Upper lobe of left lung (tissue), 6 donors: Measurements from ENCODE around the gene ANAPC7. TPM values are rescaled to one million over a fixed set of nuclear protein-coding genes. Genes with fewer than 3 reads are reported as not detected.
A peak's percentile ranks its signal among the peaks of the same experiment; 100 is the strongest.

Experiments
- ATAC-seq, 2 donors: fragments of 200-7000 bp; cut with Tn5 transposase; one replicate each; pipeline ENCODE4 v1.9.1; 2022; ENCODE audit warnings: mild to moderate bottlenecking in 2 of 2, moderate library complexity in 2 of 2; ENCODE audit not compliant: low FRiP score in 2 of 2
- DNase-seq, 2 donors: peaks; one replicate each; pipeline ENCODE4 v3.0.0-alpha.2; 2019 to 2020
- H3K27ac ChIP-seq, 4 donors: fragments of 200-600 bp; sonication (generic); one replicate each; pipeline ENCODE4 v1.5.1; 2016 to 2019
- H3K27me3 ChIP-seq, 4 donors: fragments of 200-600 bp; sonication (generic); one replicate each; pipeline ENCODE4 v1.5.1; 2017 to 2019
- H3K36me3 ChIP-seq, 4 donors: fragments of 200-600 bp; sonication (generic); one replicate each; pipeline ENCODE4 v1.5.1; 2016 to 2019
- H3K4me1 ChIP-seq, 4 donors: fragments of 200-600 bp; sonication (generic); one replicate each; pipeline ENCODE4 v1.5.1; 2018 to 2019
- H3K4me3 ChIP-seq, 4 donors: fragments of 200-600 bp; sonication (generic); one replicate each; pipeline ENCODE4 v1.5.1; 2017 to 2019; ENCODE audit warnings: mild to moderate bottlenecking in 2 of 4, moderate library complexity in 1 of 4
- H3K9me3 ChIP-seq, 4 donors: fragments of 200-600 bp; sonication (generic); one replicate each; pipeline ENCODE4 v1.5.1; 2018 to 2019
- CTCF ChIP-seq, 6 experiments: fragments of 450-650 bp in 4 of 6; fragments of 200-600 bp in 2 of 6; sonication (generic) in 2 of 6; IDR thresholded peaks; one replicate each; pipeline ENCODE4 v1.5.1; 2016 to 2019; ENCODE audit warnings: antibody characterized with exemption in 6 of 6
- EP300 ChIP-seq, 4 donors: sonication (generic); formaldehyde crosslinking; IDR thresholded peaks; one replicate each; pipeline ENCODE4 v1.5.1; 2017; ENCODE audit warnings: antibody characterized with exemption in 4 of 4, control low read depth in 2 of 4
- POLR2A ChIP-seq, 4 donors: fragments of 450-650 bp; IDR thresholded peaks; one replicate each; pipeline ENCODE4 v1.5.1; 2016 to 2017; ENCODE audit warnings: antibody characterized with exemption in 4 of 4, mild to moderate bottlenecking in 2 of 4
- POLR2AphosphoS5 ChIP-seq, 2 donors: sonication (generic); formaldehyde crosslinking; IDR thresholded peaks; one replicate each; pipeline ENCODE4 v1.5.1; 2017; ENCODE audit warnings: antibody characterized with exemption in 2 of 2
- WGBS, 2 donors: methylation state at CpG; one replicate each; pipeline ENCODE4 v1.1.5; 2017 to 2018; 5-methylcytosine and 5-hydroxymethylcytosine counted together
- total RNA-seq, 6 donors: library from RNA; depleted of rRNA in 4 of 6; stranded (reverse); fragments of >200 nt in 4 of 6; gene quantifications; one replicate each; pipeline versions ENCODE4 v1.1.0 to v1.2.1, GENCODE V29; 2016 to 2021
- donor health status: DM: no; HTN: no; CAD: no; lungs with moderate emphysema.
- donor health status: DM: no; HTN: yes; CAD: no; lungs with severe emphysema.

The ANAPC7 gene
- total RNA-seq, 6 donors from 2014 or later, result 33.5 to 90.1 (median 43.1) TPM

- no peaks in the 10 kb centered on the region for H3K27me3 ChIP-seq
- DNase-seq (no peak), ATAC-seq (no peak)
- TF ChIP-seq CTCF (IDR thresholded peaks at IDR 0.05), result no peak
- TF ChIP-seq POLR2AphosphoS5 (IDR thresholded peaks at IDR 0.05), result no peak
- TF ChIP-seq POLR2A (IDR thresholded peaks at IDR 0.05), result no peak
- TF ChIP-seq EP300 (IDR thresholded peaks at IDR 0.05), result no peak
- WGBS, 2 donors, result 66 to 78% methylated on average over 2 of the region's 2 CpGs
- peak overlapping the region in 1 of 4 donors; percentile 3 for H3K27ac ChIP-seq
- H3K9me3 ChIP-seq, result no peaks in the 10 kb centered on the region
- H3K4me3 ChIP-seq, result no peak overlapping the region
- peaks cover 2 to 84% (median 61%) of the 10 kb centered on the region in 4 donors for H3K36me3 ChIP-seq
- peaks cover 9 to 20% (median 13%) of the 10 kb centered on the region in 4 donors for H3K4me1 ChIP-seq
Observed at GRCh38 chr12:110373425-110373824, 30.1 kb downstream of the ANAPC7 start.

DNA sequence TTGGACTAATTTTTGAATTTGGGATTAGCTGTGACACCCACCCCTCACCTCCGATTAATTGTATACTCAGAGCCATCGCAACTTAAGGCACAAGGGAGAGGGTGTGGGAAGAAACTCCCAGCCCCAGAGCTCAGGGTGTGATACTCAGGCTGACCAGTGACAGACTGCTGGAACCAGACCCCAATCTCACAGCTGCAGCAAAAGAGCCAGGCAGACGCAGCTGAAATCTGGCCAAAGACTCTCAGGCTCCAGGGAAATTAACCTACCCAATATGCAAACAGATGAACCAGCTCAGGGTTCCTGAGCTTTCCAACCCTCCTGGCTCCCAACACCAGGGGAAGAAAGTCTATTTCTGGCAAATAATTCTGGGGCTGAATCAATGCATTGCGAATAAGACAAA, 30.5 kb downstream of the ANAPC7 start:
- no peak overlapping the region for H3K4me3 ChIP-seq
- ATAC-seq (peak in 1 of 2 donors; percentile 34), DNase-seq (no peak)
- TF ChIP-seq EP300 (IDR thresholded peaks at IDR 0.05), result no peak
- no peak for TF ChIP-seq POLR2A (IDR thresholded peaks at IDR 0.05)
- no peak for TF ChIP-seq POLR2AphosphoS5 (IDR thresholded peaks at IDR 0.05)
- TF ChIP-seq CTCF (IDR thresholded peaks at IDR 0.05), result no peak
- H3K36me3 ChIP-seq, result peaks cover 2 to 80% (median 57%) of the 10 kb centered on the region in 4 donors
- H3K27ac ChIP-seq, result no peak overlapping the region
- peaks cover 9 to 20% (median 13%) of the 10 kb centered on the region in 4 donors for H3K4me1 ChIP-seq
- H3K9me3 ChIP-seq, result no peaks in the 10 kb centered on the region
- no peaks in the 10 kb centered on the region for H3K27me3 ChIP-seq
- WGBS, 2 donors, result 79 to 83% methylated on average over 4 of the region's 4 CpGs

GRCh38 chr12:110372056-110372425, 31.5 kb downstream of the ANAPC7 start:
- Histone ChIP-seq H3K27me3 (no peaks in the 10 kb centered on the region), H3K27ac (peak overlapping the region in 3 of 4 donors; percentile 41 to 63 (median 51)), H3K4me1 (peaks cover 9 to 20% (median 13%) of the 10 kb centered on the region in 4 donors), H3K4me3 (no peak overlapping the region), H3K9me3 (no peaks in the 10 kb centered on the region), H3K36me3 (peaks cover 0 to 70% (median 47%) of the 10 kb centered on the region in 4 donors)
- DNase-seq (no peak), ATAC-seq (no peak)
- 74 to 98% methylated on average over 5 to 7 of the region's 7 CpGs for WGBS, 2 donors
- TF ChIP-seq POLR2A (IDR thresholded peaks at IDR 0.05), result no peak
- TF ChIP-seq CTCF (IDR thresholded peaks at IDR 0.05), result no peak
- TF ChIP-seq POLR2AphosphoS5 (IDR thresholded peaks at IDR 0.05), result no peak
- TF ChIP-seq EP300 (IDR thresholded peaks at IDR 0.05), result no peak

GRCh38 chr12:110371408-110372055, 32.0 kb downstream of the ANAPC7 start:
- no peaks in the 10 kb centered on the region for H3K27me3 ChIP-seq
- H3K4me3 ChIP-seq, result no peak overlapping the region
- DNase-seq (peak; percentile 72 to 88), ATAC-seq (peak; percentile 49 to 89)
- H3K9me3 ChIP-seq, result no peaks in the 10 kb centered on the region
- peaks cover 9 to 20% (median 13%) of the 10 kb centered on the region in 4 donors for H3K4me1 ChIP-seq
- H3K36me3 ChIP-seq, result peaks cover 0 to 65% (median 46%) of the 10 kb centered on the region in 4 donors
- TF ChIP-seq POLR2A (IDR thresholded peaks at IDR 0.05) (no peak), CTCF (IDR thresholded peaks at IDR 0.05) (no peak), POLR2AphosphoS5 (IDR thresholded peaks at IDR 0.05) (peak in 1 of 2 donors; percentile 29), EP300 (IDR thresholded peaks at IDR 0.05) (peak in 1 of 4 donors; percentile 22)
- H3K27ac ChIP-seq, result peak overlapping the region in 3 of 4 donors; percentile 41 to 63 (median 51)
- WGBS, 2 donors, result 51 to 68% methylated on average over 5 to 13 of the region's 13 CpGs
